Small intestine (tissue), 7 donors: ENCODE measurements around the gene FNIP2. TPM values are rescaled to one million over a fixed set of nuclear protein-coding genes. Genes with fewer than 3 reads are reported as not detected.
A peak's percentile ranks its signal among the peaks of the same experiment; 100 is the strongest.
"Not testable (repeated sequence)": the region's sequence is repeated elsewhere in the genome, so short reads cannot be mapped to it uniquely, and the experiment has no call there.

Source experiments
- DNase-seq, 2 donors: peaks; one replicate each; pipeline versions ENCODE4 v3.0.0 to v3.0.0-alpha.2; 2013
- FAIRE-seq: peaks from 2 replicates; lab custom pipeline; 2012; peaks lifted over from hg19 to GRCh38; lab: Jason Lieb, UNC
- H3K27ac ChIP-seq, 3 donors: one replicate each; pipeline ENCODE4 v1.5.1; 2013; ENCODE audit warnings: low read length in 2 of 3, mild to moderate bottlenecking in 2 of 3, control low read depth in 1 of 3, inconsistent platforms in 1 of 3, low read depth in 1 of 3, moderate library complexity in 1 of 3
- H3K27me3 ChIP-seq, 3 donors: one replicate each; pipeline ENCODE4 v1.6.1; 2013; ENCODE audit warnings: low read length in 3 of 3, inconsistent platforms in 1 of 3; ENCODE audit not compliant: control insufficient read depth in 3 of 3, insufficient read depth in 3 of 3
- H3K36me3 ChIP-seq, 3 donors: one replicate each; pipeline ENCODE4 v1.6.1; 2013; ENCODE audit warnings: low read length in 3 of 3, inconsistent platforms in 1 of 3, low read depth in 1 of 3, mild to moderate bottlenecking in 1 of 3, moderate library complexity in 1 of 3; ENCODE audit not compliant: control insufficient read depth in 3 of 3, insufficient read depth in 2 of 3
- H3K4me1 ChIP-seq, 3 donors: one replicate each; pipeline ENCODE4 v1.6.1; 2013; ENCODE audit warnings: low read length in 2 of 3, inconsistent platforms in 1 of 3, low read depth in 1 of 3, mild to moderate bottlenecking in 1 of 3, moderate library complexity in 1 of 3; ENCODE audit not compliant: control insufficient read depth in 3 of 3, insufficient read depth in 2 of 3
- H3K4me3 ChIP-seq, 3 donors: one replicate each; pipeline ENCODE4 v1.5.1; 2013; ENCODE audit warnings: low read length in 3 of 3, control low read depth in 1 of 3, inconsistent platforms in 1 of 3, low read depth in 1 of 3, mild to moderate bottlenecking in 1 of 3, moderate library complexity in 1 of 3
- H3K9me3 ChIP-seq, 2 donors: one replicate each; pipeline ENCODE4 v1.6.1; 2013; ENCODE audit warnings: low read depth in 1 of 2, low read length in 1 of 2; ENCODE audit not compliant: control insufficient read depth in 2 of 2, insufficient read depth in 1 of 2
- WGBS, 3 donors: extraction: QIAGEN DNeasy Blood & Tissue Kit; methylation state at CpG; one replicate each; pipeline ENCODE4 v1.1.7; 2013; 5-methylcytosine and 5-hydroxymethylcytosine counted together
- polyA plus RNA-seq, 4 donors: library from polyadenylated mRNA; stranded (reverse) in 3 of 4; unstranded in 1 of 4; fragments of 200-250 nt in 3 of 4; fragments of 120-200 nt in 1 of 4; gene quantifications; one replicate each; pipeline versions ENCODE4 v1.2.1 to v1.2.3, GENCODE V29; 2013
- donor health status: healthy with polysubstance abuse.
- donor health status: control.
- donor health status: control.
- donor health status: Bipolar disorder and iron deficiency.
- donor health status: healthy.

The FNIP2 gene
- polyA plus RNA-seq, 4 donors = 3.5 to 25.2 (median 6.7) TPM

DNA sequence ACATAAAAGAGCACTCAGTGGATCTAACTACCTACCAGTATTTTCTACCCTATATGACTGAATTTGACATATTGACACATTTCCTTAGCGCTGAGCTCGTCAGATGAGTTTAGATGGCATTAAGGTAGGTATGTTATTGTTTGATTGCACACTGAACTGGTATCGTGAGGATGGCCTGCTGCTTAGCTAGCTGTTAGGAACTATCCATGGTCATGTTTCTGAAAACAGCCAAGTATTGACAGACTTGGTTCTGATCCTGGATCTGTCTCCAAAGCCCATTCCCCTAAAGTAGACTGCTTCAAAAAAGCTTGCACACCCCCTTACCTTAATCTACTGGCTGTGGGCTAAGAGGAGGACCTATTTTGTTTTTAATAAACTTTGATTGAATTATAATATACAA lies 32.9 kb downstream of the FNIP2 start:
- Histone ChIP-seq H3K36me3 (no peaks in the 10 kb centered on the region), H3K9me3 (no peaks in the 10 kb centered on the region), H3K27ac (peak overlapping the region in 1 of 3 donors; percentile 8), H3K4me1 (peaks cover 14 to 30% (median 14%) of the 10 kb centered on the region in 3 donors), H3K4me3 (no peak overlapping the region), H3K27me3 (no peaks in the 10 kb centered on the region)
- 94 to 100% (median 98%) methylated on average over 3 of the region's 3 CpGs for WGBS, 3 donors
- no peak for FAIRE-seq
- DNase-seq = no peak

DNA sequence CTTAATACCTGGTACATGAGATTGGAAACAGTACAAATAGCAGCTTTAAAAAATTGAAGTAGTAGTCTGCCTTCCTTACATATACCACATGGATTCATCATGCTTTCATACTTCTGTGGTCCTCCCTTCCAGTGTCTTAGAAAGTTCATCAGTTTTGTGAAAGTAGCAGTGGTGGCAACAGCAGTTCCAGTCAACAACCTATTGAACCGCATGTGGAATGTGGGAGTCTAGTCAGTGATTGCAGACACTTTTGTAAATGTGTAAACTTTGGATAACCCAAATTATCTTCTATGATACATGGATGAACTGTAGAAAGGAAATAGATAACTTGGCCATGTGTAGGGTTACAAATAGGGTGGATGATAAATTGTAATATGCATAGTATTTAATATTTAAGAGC lies 34.1 kb downstream of the FNIP2 start:
- no peak for DNase-seq
- no peak for FAIRE-seq
- no peak overlapping the region for H3K27ac ChIP-seq
- H3K36me3 ChIP-seq = no peaks in the 10 kb centered on the region
- no peaks in the 10 kb centered on the region for H3K27me3 ChIP-seq
- H3K4me1 ChIP-seq = peaks cover 14 to 36% (median 14%) of the 10 kb centered on the region in 3 donors
- WGBS, 3 donors = 84 to 95% (median 91%) methylated on average over 1 of the region's 1 CpG
- H3K9me3 ChIP-seq = no peaks in the 10 kb centered on the region
- H3K4me3 ChIP-seq = no peak overlapping the region

DNA sequence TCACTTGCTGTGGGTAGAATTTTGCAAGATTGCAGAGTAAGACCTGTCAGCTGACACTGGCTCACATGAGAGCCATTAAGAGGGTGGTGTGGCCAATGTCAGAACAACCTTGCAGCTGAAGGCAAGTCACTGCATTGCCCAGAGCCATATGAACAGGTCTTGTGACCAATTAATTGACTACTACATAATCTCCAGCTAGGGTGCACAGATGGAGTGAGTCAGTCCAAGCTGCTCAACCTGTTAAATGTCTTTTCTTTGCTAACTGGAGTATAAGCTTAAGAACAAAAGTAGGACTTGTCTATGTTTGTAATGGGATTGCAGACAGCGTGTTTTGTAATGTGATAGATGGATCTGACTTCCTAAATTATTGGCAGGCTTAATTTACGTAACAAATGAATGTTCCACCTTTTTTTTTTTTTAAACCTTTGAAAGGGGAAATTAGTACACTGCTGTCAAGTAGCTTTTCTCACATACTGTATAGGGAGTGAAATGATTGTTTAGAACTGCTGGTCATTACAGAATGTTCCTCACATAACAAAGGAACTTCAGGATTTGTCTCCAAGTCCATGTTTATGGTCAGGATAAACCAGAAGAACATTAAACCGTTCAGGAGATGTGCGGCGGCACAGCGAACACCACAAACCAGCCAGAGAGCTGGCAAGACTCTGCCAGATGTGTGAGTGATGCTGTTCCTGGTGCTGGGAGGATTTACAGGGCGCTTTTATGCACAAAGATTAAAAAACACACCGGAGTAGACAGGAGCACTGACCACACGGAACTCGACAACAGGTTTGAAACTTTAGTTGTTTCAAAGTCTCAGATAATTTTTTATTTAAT lies 37.0 kb downstream of the FNIP2 start:
- no peak overlapping the region for H3K4me3 ChIP-seq
- H3K27me3 ChIP-seq = no peaks in the 10 kb centered on the region
- FAIRE-seq (no peak), DNase-seq (peak in 1 of 2 donors; percentile 94)
- no peaks in the 10 kb centered on the region for H3K9me3 ChIP-seq
- peak overlapping the region; percentile 4 to 81 (median 27) for H3K27ac ChIP-seq
- H3K36me3 ChIP-seq = no peaks in the 10 kb centered on the region
- WGBS, 3 donors = 87 to 89% (median 88%) methylated on average over 10 of the region's 10 CpGs
- H3K4me1 ChIP-seq = peaks cover 8 to 53% (median 14%) of the 10 kb centered on the region in 3 donors

DNA sequence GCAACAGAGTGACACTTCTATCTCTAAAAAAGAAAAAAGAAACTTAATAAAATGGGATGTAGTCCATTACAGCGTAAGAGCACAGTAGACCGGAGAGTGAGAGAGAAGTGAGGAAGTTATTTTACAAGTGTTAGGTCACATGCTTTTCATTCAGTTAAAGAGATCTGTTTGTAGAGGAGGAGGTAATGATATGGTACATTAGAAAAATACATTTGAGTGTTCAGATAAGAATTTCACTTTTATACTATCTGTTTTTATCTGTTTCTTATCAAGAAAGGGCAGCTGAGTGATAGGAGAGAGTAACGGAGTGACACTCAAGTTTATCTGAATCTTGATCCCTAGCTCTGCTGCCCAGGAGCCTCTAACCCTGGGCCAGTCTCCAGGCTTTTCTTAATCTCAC lies 38.9 kb downstream of the FNIP2 start:
- H3K36me3 ChIP-seq = no peaks in the 10 kb centered on the region
- H3K27ac ChIP-seq = peak overlapping the region in 1 of 3 donors; percentile 81
- H3K9me3 ChIP-seq = no peaks in the 10 kb centered on the region
- H3K4me3 ChIP-seq = no peak overlapping the region
- no peak for DNase-seq
- peaks cover 3 to 64% (median 18%) of the 10 kb centered on the region in 3 donors for H3K4me1 ChIP-seq
- whole genome bisulfite sequencing, 3 donors = 59 to 73% (median 63%) methylated on average over 3 of the region's 3 CpGs
- no peaks in the 10 kb centered on the region for H3K27me3 ChIP-seq
- FAIRE-seq = no peak

DNA sequence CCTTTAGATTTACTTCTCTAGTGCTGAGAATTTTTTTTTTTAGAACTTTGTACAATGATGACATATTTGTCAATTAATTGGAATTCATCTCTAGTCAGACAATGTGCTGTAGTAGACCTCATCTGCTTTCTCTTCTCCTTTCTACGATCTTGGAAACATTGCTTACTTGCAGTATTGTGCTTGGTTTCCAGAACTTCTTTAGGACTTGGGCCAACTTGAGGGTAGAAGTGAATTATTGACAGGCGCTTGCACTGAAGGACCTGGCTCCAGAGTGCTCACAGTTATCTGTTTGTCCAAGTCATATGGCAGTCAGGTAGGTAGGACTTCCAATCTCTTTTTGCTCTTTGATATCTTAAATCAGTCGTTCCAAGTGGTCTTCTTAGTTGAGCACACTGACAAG lies 39.6 kb downstream of the FNIP2 start:
- peaks cover 3 to 69% (median 18%) of the 10 kb centered on the region in 3 donors for H3K4me1 ChIP-seq
- H3K4me3 ChIP-seq = no peak overlapping the region
- no peak for FAIRE-seq

DNA sequence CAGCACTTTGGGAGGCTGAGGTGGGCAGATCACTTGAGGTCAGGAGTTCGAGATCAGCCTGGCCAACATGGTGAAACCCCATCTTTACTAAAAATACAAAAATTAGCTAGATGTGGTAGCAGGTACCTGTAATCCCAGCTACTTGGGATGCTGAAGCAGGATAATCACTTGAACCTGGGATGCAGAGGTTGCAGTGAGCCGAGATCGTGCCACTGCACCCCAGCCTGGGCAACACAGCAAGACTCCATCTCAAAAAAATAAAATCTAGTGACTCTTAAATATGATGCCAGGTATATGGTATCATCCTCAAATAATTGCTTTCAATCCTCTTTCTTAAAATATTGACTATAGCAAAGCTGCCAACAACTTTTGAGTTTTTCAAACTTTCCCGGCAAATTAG lies 40.4 kb downstream of the FNIP2 start:
- H3K4me3 ChIP-seq, FAIRE-seq: not testable (repeated sequence)
- WGBS, 3 donors = 87 to 96% (median 88%) methylated on average over 4 of the region's 4 CpGs

More for the DNA sequence above, 39.6 kb downstream of the FNIP2 start:
- no peaks in the 10 kb centered on the region for H3K36me3 ChIP-seq
- H3K27me3 ChIP-seq = no peaks in the 10 kb centered on the region
- WGBS, 3 donors = 46 to 82% (median 68%) methylated on average over 3 of the region's 3 CpGs
- DNase-seq = peak in 1 of 2 donors; percentile 75
- H3K9me3 ChIP-seq = no peaks in the 10 kb centered on the region
- H3K27ac ChIP-seq = peak overlapping the region in 1 of 3 donors; percentile 81

DNA sequence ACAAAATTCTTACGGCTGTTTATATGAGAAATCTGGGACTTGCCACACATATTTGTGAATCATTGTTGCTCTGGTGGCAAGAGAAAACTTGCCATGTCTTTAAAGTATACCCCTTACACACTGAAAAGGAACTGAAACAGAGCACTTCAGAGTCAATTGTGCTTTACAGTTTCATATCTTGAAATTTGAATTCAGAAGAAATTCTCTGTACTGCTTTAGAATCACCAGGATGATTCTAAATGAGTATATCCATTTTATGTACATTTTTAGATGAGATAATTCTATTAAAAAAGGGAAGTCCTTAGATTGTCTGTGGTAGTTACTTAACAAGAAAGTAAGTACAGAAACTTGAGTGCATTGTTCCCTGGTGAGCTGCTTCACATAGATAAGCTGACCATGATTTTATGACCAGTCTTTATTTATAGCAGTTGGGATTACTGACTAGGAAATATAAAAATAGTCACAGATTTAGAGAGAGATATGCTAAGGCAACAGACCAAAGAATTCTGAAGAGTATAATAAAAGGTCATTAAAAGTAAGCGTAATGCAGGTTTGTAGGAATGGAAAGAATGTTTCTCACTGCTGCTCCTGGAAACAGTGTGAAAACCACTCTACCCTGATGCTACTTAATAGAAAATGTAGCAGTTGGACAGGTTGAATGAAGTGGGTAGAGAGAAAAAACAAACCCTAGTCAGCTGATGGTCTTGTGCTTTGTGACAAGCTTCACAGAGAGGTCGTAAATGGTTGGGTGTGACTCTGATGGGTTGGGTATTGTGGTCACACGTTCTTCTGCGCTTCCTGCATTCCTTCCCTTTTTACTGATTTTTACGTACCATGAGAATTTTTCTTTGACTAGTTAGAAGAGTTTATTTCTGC lies 41.0 kb downstream of the FNIP2 start:
- H3K4me1 ChIP-seq = peaks cover 3 to 69% (median 18%) of the 10 kb centered on the region in 3 donors
- no peaks in the 10 kb centered on the region for H3K9me3 ChIP-seq
- H3K4me3 ChIP-seq = no peak overlapping the region
- no peaks in the 10 kb centered on the region for H3K27me3 ChIP-seq
- no peaks in the 10 kb centered on the region for H3K36me3 ChIP-seq
- DNase-seq (peak; percentile 53 to 92), FAIRE-seq (no peak)
- WGBS, 3 donors = 25 to 30% (median 25%) methylated on average over 6 of the region's 6 CpGs
- peak overlapping the region in 2 of 3 donors; percentile 6 to 81 for H3K27ac ChIP-seq

More for the DNA sequence above, 40.4 kb downstream of the FNIP2 start:
- not testable (repeated sequence) for DNase-seq, H3K36me3 ChIP-seq, H3K27me3 ChIP-seq, H3K9me3 ChIP-seq
- H3K27ac ChIP-seq = peak overlapping the region in 1 of 3 donors; percentile 81
- H3K4me1 ChIP-seq = peaks cover 3 to 69% (median 18%) of the 10 kb centered on the region in 3 donors
